Amygdala (tissue), 56 donors: ENCODE data around the gene PTGIS.
A peak's percentile ranks its signal among the peaks of the same experiment; 100 is the strongest.

Experiments used
- DNase-seq, 56 donors: peaks; one replicate each; lab custom pipeline; 2025; lab: John Stamatoyannopoulos, UW

PTGIS gene

DNA sequence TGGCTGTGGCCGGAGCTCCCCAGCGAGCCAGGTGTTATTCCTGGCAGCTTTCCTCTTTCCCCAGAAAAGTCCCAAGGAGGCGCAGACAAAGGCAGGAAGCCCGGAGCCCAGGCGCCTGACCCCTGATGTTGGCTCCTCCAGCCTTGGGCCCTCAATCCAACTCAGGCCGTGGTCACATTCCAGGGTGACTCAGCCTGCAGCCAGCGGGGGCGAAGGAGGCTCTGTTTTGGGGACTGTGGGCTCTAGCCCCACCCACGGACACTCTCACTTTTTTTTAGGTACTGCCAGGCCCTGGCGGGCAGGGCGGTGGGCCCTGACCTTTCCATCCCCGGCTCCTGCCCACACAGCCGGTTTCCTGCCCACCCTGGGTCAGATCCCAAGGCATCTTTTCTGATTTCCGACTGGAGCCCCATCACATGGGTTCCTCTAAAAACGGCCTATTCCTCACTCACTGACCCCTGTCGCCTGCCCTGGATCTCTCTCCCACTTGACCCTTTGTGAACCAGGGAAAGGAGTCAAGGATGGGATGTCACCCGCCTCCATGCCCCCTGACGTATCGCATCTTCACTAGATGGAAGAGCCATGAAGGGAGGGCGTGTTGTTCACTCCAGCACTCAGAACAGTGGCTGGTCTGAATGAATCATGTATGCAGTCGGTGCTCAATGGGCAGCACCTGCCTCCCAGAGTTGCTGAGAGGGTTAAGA is 5.5 kb downstream of the PTGIS start:
- DNase-seq, result no peak

GRCh38 chr20:49561806-49562205 is 6.1 kb downstream of the PTGIS start:
- DNase-seq, result no peak

DNA sequence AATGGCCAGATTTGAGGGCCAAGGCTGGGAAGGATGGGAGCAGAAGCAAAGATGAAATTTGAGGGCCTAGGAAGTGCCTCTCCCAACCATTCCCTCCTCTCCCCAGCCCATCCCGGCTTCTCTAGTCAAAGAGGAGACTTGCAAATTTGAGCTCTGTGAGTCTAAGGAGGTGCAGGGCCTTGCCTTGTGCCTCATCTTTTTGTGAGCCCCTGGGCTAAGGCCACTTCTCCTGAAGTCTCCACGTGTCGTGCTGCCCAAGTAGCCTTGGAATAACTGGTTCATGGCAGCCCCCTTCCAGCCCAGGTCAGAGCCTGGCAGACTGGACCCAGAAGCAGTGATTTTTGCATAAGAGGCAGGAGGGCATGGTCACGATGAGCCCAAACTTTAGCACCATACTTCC is 6.7 kb downstream of the PTGIS start:
- DNase-seq, result no peak

DNA sequence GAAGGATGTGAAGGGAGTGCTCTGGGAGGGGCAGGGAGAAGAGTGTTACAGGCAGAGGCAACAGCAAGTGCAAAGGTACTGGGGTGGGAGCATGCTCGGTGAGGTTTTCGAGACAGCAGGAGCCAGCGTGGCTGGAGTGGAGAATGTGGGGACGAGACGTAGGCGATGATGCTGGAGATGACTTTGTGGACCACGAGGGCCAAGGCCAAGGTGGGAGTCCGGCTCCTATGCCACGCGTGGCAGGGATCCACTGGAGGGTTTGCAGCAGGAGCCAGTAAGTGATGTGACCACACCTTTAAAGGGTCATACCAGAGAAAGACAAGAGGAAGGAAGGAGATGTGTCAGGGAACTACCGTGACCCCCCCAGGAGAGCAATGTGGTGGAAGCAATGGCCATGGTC is 7.3 kb downstream of the PTGIS start:
- DNase-seq, result no peak

DNA sequence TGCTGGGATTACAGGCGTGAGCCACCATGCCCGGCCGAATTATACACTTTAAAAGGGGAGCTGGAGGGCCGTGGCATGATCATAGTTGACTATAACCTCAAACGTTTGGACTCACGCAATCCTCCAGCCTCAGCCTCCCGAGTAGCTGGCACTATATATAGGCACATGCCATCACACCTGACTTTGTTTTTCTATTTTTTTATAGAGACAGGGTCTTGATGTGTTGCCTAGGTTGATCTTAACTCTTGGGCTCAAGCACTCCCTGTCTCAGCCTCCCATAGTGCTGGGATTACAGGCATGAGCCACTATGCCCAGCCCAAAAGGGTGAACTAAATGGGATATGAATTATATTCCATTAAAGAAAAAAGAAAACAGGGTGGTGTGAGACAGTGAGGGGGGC is 7.8 kb downstream of the PTGIS start:
- no peak for DNase-seq

DNA sequence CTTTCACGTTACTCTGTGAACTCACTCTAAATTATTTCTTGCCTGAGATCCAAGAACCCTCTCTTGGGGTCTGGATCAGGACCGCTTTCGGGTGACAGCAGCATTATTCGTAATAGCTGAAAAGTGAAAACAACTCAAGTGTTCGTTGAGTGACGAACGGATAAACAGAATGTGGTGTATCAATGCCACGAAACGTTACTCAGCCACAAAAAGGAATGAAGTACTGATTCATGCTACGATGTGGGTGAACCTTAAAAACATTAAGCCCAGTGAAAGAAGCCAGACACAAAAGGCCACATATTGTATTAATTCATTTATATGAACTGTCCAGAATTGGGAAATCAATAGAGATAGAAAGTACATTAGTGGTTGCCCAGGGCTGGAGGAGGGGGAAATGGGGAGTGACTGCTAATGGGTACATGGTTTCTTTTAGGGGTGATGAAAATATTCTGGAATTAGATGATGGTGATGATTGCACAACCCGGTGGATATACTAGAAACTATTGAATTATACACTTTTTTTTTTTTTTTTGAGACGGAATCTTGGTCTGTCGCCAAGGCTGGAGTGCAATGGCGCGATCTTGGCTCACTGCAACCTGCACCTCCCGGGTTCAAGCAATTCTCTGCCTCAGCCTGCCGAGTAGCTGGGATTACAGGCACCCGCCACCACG is 8.4 kb downstream of the PTGIS start:
- no peak for DNase-seq

DNA sequence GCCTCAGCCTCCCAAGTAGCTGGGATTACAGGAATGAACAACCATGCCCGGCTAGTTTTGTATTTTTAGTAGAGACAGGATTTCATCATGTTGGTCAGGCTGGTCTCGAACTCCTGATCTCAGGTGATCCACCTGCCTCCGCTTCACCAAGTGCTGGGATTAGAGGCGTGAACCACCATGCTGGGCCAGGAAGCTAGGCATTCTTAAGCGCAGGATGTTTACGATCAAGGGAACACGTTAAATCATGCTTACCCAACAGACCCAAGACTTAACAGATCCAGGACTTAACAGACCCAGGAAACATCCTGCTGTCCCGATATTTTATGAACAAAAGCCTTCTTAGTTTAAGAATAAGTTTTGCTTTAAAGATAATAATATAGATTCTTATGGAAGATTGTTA is 9.1 kb downstream of the PTGIS start:
- DNase-seq, result no peak

- DNase-seq, result no peak
These were observed 10.5 kb downstream of the PTGIS start for GRCh38 chr20:49557449-49557848.

- DNase-seq, result no peak
These were observed 11.3 kb downstream of the PTGIS start for GRCh38 chr20:49556621-49557020.

GRCh38 chr20:49549801-49550551 is 18.0 kb downstream of the PTGIS start:
- no peak for DNase-seq

DNA sequence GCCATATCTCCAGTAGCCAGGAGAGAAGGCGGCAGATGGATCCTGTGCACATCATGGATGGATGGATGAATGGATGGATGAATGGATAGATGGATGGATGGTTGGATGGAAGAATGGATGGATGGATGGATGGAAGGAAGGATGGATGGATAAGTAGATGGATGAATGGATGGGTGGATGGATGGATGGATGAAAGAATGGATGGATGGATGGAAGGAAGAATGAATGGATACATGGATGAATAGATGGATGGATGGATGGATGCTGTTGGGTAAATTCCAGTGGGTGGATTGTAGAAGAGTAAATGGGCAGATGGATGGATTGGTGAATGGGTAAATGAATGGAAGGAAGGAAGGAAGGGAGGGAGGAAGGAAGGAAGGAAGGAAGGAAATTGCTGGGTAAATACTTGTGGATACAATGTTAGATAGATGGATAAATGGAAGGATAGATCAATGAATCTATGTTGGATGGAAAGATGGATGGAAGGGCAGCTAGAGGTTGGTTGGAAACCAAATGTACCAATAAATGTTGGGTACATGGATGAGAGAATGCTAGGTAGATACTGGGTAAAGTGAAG is 19.5 kb downstream of the PTGIS start:
- no peak for DNase-seq

DNA sequence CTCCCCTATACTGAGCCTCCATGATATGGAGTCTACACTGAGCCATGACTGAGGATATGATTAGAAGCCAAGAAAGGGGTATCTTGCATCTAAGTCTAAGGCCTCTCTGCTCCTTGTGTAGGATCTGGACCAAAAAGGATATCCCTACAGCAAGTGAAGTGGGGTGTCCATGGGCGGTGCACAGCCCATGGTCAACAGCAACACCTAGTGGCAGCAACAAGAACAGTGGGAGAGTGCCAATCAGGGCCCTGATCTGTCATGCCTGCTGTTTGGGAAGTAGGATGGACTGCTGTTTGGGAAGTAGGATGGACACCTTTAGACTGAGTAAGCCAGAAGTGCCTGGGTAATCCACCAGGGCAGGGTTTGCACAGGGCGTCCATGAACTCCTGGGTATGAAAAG is 22.4 kb downstream of the PTGIS start:
- no peak for DNase-seq

- DNase-seq, result no peak
These were observed 23.4 kb downstream of the PTGIS start for GRCh38 chr20:49544535-49544934.

GRCh38 chr20:49543858-49544437 is 24.0 kb downstream of the PTGIS start:
- DNase-seq, result no peak

GRCh38 chr20:49543071-49543857 is 24.7 kb downstream of the PTGIS start:
- no peak for DNase-seq

- no peak for DNase-seq
These were observed 25.4 kb downstream of the PTGIS start for GRCh38 chr20:49542514-49542991.

- peak in 20 of 56 donors; percentile 1 to 41 (median 9) for DNase-seq
These were observed 26.0 kb downstream of the PTGIS start for GRCh38 chr20:49541733-49542513.

- no peak for DNase-seq
These were observed 27.1 kb downstream of the PTGIS start for GRCh38 chr20:49540687-49541435.
